A673 (cell line): ENCODE measurements around the gene NDOR1.

Source experiments
- EZH2 ChIP-seq: fragments of 200-600 bp; sonication (generic); IDR thresholded peaks from 2 replicates; pipeline ENCODE4 v1.6.1; 2017; ENCODE audit warnings: borderline replicate concordance, low read depth, mild to moderate bottlenecking, mixed read lengths, antibody characterized with exemption, low read length; ENCODE audit not compliant: poor library complexity, severe bottlenecking
- TF ChIP-seq, protein P1 (sequence below): fragments of 300-800, 200-600 bp; sonication (generic); conservative IDR thresholded peaks from 2 replicates; pipeline ENCODE4 v1.5.1; 2017; ENCODE audit warnings: low read depth, mild to moderate bottlenecking, antibody characterized with exemption, low read length, moderate library complexity, mixed read lengths

DNA sequence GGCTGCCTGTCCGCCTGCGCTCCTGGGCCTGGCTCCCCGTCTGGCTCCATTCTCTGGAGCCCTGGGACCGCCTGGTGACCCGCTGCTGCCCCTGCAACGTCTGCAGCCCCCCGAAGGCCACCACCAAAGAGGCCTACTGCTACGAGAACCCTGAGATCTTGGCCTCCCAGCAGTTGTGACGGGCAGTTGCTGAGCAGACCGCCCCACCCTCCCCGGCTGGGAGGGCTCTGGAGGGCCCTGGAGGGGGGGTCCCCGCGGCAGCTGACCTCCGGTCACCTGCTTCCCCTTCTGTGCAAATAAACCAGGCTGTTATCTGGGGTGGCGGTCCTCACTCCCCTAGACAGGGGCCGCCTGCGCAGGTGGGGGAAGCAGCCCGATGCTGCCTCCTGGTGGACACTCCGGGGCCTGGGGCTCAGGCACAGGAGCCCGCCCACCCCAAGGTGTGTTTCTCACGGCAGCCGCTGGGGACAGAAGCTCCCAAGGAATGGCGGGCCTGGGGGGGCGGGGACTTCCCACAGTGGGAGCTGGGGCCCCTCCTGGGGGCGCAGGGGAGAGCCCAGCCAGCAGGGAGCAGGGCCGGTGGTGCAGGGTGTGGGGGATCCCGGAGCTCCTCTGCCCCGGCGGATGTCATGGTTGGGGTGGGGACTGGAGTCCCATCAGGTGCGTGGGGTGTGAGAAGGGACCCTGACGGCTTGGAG is 30.9 kb downstream of the NDOR1 start:
- no peak for TF ChIP-seq EZH2
- TF ChIP-seq, protein P1, sequence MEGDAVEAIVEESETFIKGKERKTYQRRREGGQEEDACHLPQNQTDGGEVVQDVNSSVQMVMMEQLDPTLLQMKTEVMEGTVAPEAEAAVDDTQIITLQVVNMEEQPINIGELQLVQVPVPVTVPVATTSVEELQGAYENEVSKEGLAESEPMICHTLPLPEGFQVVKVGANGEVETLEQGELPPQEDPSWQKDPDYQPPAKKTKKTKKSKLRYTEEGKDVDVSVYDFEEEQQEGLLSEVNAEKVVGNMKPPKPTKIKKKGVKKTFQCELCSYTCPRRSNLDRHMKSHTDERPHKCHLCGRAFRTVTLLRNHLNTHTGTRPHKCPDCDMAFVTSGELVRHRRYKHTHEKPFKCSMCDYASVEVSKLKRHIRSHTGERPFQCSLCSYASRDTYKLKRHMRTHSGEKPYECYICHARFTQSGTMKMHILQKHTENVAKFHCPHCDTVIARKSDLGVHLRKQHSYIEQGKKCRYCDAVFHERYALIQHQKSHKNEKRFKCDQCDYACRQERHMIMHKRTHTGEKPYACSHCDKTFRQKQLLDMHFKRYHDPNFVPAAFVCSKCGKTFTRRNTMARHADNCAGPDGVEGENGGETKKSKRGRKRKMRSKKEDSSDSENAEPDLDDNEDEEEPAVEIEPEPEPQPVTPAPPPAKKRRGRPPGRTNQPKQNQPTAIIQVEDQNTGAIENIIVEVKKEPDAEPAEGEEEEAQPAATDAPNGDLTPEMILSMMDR: peak; percentile 99
